ENCODE results near the gene CAMK4. TPM values are rescaled to one million over a fixed set of nuclear protein-coding genes. Genes with fewer than 3 reads are reported as not detected.

The CAMK4 gene
- total RNA-seq, 1 experiment from 2014 or later, result 10.2 TPM

GRCh38 chr5:111511174-111511830, 287.1 kb downstream of the CAMK4 start:
- Histone ChIP-seq H3K9me2 (ENCODE audit: insufficient read depth) (no peaks in the 10 kb centered on the region), H3K36me3 (ENCODE audit: control insufficient read depth in 1 of 2, insufficient read depth in 2 of 2, low read length in 2 of 2) (no peaks in the 10 kb centered on the region), H3K27me3 (ENCODE audit: insufficient read depth, low read length) (no peaks in the 10 kb centered on the region), H3K4me1 (ENCODE audit: control insufficient read depth in 1 of 2, insufficient read depth in 2 of 2, low read length in 2 of 2) (peaks cover 13 to 22% of the 10 kb centered on the region in 2 experiments), H3K9me3 (ENCODE audit: control insufficient read depth in 1 of 2, insufficient read depth in 1 of 2, low read depth in 1 of 2, low read length in 2 of 2) (no peaks in the 10 kb centered on the region), H3K79me2 (ENCODE audit: insufficient read depth, low read length) (peaks cover 47% of the 10 kb centered on the region; the same call in 1 of the 2 replicates), H3K4me3 (replicated peaks in 1 of 2; ENCODE audit: low read depth in 1 of 2, low read length in 2 of 2) (peak overlapping the region; percentile 76 to 83), H2AFZ (ENCODE audit: low read depth, low read length, poor library complexity, severe bottlenecking) (no peak overlapping the region), H3K9ac (ENCODE audit: low read length) (peak overlapping the region; percentile 73), H3K4me2 (ENCODE audit: low read length) (peak overlapping the region; percentile 79), H4K20me1 (ENCODE audit: insufficient read depth) (no peaks in the 10 kb centered on the region), H3K27ac (ENCODE audit: low read depth, low read length) (peak overlapping the region; percentile 89)
- ChIA-PET POLR2A (no interaction called here), CTCF (interaction anchor here (1.0 to 1.5 kb wide), 2 partner anchors 20 kb away, joined by 3 to 8 read pairs; no protein-coding TSS in a partner anchor), RAD21 (ENCODE audit: low non-redundant PET in 1 of 2, low total read pairs in 2 of 2, uncharacterized antibody in 2 of 2, unreplicated experiment in 2 of 2) (no interaction called here)
- DNase-seq (ENCODE audit: low read depth, low spot score) (no peak), ATAC-seq (no peak)
- TSS peak; percentile 49 for BruUV-seq (replicated peaks)
- TF ChIP-seq ELF1 (IDR thresholded peaks at IDR 0.05; ENCODE audit: borderline replicate concordance, low read depth) (no peak), JUND (IDR thresholded peaks at IDR 0.05) (no peak), RAD21 (IDR thresholded peaks at IDR 0.05; ENCODE audit: low read depth) (no peak), ZNF274 (IDR thresholded peaks at IDR 0.05; ENCODE audit: low read depth, low read length) (no peak), EZH2 (IDR thresholded peaks at IDR 0.05) (no peak), POLR2AphosphoS5 (IDR thresholded peaks at IDR 0.05; ENCODE audit: low read depth, low read length) (no peak), EZH2phosphoT487 (IDR thresholded peaks at IDR 0.05; ENCODE audit: borderline replicate concordance) (no peak), SRF (IDR thresholded peaks at IDR 0.05; ENCODE audit: low read depth) (no peak), SIN3A (IDR thresholded peaks at IDR 0.05; ENCODE audit: low read depth) (no peak), TCF7L2 (IDR thresholded peaks at IDR 0.05; ENCODE audit: borderline replicate concordance, extremely low read depth, insufficient read depth, insufficient read length) (no peak), ZFX (IDR thresholded peaks at IDR 0.05) (no peak), POLR2A (IDR thresholded peaks at IDR 0.05; ENCODE audit: borderline replicate concordance, extremely low read depth, insufficient read depth, insufficient read length) (no peak), MAX (IDR thresholded peaks at IDR 0.05) (no peak), EGR1 (IDR thresholded peaks at IDR 0.05; ENCODE audit: low read depth) (no peak), YY1 (IDR thresholded peaks at IDR 0.05; ENCODE audit: extremely low read depth, insufficient replicate concordance, low read depth, low read length) (no peak)
- TF ChIP-seq, protein P1, sequence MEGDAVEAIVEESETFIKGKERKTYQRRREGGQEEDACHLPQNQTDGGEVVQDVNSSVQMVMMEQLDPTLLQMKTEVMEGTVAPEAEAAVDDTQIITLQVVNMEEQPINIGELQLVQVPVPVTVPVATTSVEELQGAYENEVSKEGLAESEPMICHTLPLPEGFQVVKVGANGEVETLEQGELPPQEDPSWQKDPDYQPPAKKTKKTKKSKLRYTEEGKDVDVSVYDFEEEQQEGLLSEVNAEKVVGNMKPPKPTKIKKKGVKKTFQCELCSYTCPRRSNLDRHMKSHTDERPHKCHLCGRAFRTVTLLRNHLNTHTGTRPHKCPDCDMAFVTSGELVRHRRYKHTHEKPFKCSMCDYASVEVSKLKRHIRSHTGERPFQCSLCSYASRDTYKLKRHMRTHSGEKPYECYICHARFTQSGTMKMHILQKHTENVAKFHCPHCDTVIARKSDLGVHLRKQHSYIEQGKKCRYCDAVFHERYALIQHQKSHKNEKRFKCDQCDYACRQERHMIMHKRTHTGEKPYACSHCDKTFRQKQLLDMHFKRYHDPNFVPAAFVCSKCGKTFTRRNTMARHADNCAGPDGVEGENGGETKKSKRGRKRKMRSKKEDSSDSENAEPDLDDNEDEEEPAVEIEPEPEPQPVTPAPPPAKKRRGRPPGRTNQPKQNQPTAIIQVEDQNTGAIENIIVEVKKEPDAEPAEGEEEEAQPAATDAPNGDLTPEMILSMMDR (IDR thresholded peaks at IDR 0.05 in 2 of 3, conservative IDR thresholded peaks at IDR 0.05 in 1 of 3; ENCODE audit: borderline replicate concordance in 1 of 3, insufficient read depth in 1 of 3, low read depth in 2 of 3, low read length in 2 of 3), result no peak
- intact Hi-C loops (cut with micrococcal nuclease), result no loop called here

Data from HCT116 (cell line).